Measurements from ENCODE around the gene CNTNAP2.
A peak's percentile ranks its signal among the peaks of the same experiment; 100 is the strongest.
"Not testable (repeated sequence)": the region's sequence is repeated elsewhere in the genome, so short reads cannot be mapped to it uniquely, and the experiment has no call there.

Gene CNTNAP2

DNA sequence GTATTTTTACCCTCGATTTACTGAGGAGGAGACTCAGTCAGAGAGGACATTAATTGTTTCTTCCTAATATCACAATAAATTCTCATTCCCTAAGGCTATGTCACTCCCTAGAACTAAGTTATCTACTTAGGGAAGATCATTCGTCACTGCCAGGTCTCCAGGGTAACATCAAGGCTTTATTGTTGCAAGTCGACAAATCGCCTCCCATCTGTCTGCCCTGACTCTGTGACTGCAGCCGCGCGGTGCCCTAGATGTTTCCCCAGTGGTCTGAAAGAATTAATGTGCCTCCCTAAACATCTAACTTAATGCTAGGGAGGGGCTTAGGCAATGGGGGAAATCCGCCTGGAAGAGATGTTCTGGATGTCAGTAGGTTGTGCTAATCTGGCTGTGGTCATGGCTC, 1915.2 kb downstream of the CNTNAP2 start:
- no peak for DNase-seq (ENCODE audit: low read depth)

DNA sequence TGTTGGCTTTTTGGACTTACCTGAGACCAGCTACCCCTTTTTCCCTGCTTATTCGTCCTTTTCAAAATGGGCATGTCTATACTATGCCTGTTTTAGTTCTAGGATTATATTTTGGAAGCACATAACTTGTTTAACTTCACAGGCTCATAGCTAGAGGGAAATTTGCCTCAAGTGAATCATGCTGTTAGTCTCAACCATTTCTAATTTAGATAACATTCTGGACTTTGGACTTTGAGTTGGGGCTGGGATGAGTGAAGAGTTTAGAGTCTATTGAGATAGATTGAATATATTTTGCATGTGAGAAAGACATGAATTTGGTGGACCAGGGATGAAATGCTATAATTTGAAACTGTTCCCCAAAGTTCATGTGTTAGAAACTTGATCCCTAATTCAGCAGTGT, 1919.3 kb downstream of the CNTNAP2 start:
- DNase-seq (ENCODE audit: low read depth): no peak

DNA sequence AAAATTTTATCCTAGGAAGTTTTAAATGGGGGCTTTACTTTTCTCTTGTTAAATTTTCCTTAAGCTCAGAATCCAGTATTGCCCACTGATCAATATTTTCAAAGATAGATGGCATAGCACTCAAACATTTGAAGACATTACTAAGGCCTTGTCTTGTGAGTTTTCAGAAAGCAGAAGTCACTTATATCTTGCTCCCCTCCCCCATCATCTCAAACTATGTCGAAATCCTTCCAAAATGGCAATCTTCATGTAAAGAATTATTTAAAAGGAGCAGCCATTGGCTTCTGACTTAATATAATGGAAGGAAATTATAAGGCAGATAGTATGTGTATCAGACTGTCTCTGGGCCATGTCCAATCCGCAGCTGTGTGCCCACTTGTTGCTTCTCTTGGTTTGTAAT, 1920.4 kb downstream of the CNTNAP2 start:
- DNase-seq (ENCODE audit: low read depth): no peak

DNA sequence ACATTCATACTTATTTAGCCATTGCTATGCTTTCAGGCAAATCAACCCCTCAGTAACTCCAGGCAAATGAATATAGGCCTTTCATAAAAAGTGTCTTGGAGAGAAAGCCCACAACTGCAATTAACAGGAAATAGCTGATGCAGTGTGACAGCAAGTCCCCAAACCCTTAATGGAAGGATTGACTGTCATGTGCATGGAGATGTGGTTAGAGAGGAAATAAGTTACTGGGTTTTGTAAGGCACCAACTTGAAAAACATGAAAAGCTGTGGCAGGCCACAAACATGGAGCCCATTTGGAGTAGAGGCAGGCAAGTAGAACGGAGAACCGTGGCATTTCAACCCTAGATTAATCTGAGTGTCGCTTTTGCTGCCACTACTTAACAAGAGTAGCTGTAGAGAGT, 1924.6 kb downstream of the CNTNAP2 start:
- no peak for DNase-seq (ENCODE audit: low read depth)

DNA sequence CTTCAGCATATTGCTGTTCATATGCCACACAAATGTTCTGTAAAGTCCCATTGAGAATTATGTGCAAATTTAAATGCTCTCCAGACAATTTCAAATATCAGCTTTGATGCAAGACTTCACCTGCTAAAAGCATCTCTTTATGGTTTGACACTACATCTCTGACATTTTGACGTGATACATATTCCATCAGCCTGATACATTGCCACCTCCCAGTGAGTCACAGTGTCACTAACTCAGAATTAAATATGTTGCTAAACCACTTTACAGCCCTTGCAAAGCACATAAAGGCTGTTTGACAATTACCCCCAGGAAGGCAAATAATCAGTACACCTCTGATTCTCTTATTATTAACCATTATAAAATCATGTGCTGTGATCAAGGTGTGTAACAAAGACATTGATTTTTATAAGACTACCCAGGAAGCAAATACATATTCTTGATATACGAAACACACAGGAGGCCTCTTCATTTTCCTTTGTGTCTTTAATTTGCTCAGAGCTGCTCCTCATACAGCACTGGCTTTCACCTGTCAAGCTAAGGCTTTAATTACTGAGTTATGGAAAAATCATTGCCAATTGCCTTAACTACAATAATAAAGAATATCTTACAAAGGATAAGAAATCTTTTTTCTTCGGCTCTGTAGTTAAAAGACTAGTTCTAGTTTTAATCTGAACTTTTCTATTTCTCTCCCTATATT, 1926.5 kb downstream of the CNTNAP2 start:
- no peak for DNase-seq (ENCODE audit: low read depth)

DNA sequence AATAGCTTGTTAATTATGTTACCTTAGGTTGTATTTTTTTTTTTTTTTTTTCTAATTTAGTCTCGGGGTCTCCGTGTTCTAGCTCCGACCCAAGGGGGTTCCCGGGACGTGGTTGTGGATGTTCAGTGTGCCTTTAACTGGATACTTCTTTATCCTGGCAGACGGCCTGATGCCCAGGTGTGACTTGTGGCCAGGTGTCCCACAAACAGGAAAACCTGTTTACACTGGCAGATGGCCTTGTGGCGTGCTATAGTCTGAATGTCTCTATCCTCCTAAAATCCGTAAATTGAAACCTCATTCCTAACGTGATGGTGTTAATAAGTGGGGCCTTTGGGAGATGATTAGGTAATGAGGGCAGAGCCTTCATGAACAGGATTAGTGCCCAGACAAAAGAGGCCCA, 1927.6 kb downstream of the CNTNAP2 start:
- DNase-seq (ENCODE audit: low read depth): no peak

DNA sequence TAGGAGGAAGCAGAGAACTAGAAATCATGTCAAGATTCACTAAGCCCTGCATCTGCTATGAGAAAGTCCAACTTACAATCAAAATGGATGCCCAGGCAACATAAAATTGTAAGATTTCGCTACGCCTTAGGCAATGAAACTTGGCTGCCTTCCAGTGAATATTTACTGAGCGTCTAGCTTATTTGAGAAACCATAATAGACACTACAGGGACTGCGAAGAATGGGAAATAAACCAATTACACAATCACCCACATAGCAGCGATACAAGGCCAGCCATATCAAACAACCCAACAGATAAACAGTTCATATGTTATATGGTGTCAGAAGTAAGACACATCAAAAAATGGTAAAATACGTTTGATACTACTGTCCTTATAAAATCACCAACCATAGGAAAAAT, 1928.9 kb downstream of the CNTNAP2 start:
- no peak for DNase-seq (ENCODE audit: low read depth)

DNA sequence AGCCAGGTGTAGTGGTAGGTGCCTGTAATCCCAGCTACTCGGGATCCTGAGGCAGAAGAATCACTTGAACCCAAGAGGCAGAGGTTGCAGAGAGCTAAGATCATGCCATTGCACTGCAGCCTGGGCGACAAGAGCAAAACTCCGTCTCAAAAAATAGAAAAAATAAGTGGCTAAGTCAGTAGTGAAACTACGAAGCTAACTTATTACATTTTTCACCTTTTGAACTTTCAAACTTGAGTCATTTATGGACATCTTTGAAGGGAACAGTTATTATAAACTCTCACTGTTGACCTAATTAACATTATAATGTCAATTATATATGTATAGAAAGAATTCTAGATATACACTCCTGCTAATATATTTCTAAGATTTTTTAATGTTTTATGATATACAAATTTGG, 1932.5 kb downstream of the CNTNAP2 start:
- no peak for DNase-seq (ENCODE audit: low read depth)

DNA sequence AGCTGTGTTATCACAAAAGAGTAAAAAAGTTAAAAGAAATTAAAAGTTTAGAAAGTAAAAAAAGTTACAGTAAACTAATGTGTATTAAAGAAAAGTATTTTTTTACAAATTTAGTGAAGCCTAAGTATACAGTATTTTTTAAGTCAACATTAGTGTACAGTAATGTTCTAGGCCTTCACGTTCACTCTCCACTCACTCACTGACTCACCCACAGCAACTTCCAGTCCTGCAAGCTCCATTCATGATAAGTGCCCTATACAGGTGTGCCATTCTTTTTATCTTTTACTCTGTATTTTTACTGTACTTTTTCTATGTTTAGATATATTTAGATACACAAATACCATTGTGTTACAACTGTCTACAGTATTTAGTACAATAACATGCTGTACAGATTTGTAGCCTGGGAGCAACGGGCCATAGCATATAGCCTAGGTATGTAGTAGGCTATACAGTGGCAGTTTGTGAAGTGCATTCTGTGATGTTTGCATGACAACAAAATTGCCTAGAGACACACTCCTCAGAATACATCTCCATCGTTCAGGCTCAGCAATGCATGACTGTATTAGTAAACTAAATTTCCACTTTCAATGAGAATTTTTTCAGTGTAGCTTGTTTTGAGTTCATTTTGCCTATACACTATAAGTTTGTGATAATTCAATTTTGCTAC, 1934.0 kb downstream of the CNTNAP2 start:
- DNase-seq (ENCODE audit: low read depth): no peak

DNA sequence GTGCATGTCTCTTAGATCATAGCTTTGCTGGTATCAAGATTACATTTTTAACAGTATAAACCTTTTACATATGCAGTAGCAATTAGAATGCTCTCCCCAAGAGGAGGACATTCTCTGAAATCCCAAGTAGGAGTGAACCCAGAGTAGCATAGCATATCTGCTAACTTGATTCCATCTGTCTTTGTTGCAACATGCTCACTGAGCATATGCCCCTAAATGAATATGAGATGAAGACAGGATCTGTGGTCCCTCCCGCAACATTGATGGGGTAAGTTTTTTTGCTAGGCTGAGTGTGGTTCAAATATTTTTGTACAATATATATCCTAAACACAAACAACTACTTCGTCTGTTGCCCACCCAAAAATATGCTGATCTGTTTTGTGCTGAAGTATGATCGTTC, 1939.8 kb downstream of the CNTNAP2 start:
- no peak for DNase-seq (ENCODE audit: low read depth)

DNA sequence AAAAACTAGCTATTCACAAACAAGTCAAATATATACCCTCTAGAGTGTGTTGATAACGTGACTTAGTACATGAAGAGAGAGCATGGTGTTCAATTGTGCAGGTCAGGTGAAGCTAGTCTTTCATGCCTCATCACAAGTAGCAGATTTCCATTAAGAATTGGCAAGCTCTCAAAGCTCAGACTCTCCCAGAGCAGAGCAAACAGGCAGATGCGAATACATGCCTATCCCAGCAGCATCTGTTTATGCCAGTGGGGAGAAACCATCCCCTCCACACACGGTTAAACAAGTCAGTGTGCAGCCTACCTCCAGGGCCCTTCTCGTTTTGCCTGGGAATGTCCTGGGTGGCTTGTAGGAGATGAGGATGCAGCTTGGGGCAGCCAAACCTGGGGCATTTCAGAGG, 1941.5 kb downstream of the CNTNAP2 start:
- no peak for DNase-seq (ENCODE audit: low read depth)

DNA sequence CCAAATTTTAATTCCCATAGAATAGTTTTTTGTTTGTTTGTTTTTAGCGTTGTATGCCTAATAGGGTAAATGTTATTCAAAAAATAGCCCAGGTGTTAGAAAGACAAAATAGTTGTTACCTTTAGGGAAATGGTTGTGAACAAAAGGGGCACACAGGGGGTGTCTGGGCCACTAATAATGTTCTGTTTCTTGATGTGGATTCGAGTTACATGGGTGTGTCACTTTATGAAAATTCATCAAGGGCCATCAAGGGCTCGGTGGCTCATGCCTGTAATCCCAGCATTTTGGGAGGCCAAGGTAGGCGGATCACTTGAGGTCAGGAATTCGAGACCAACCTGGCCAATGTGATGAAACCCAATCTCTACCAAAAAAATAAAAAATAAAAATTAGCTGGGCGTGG, 1942.2 kb downstream of the CNTNAP2 start:
- DNase-seq (ENCODE audit: low read depth): no peak

DNA sequence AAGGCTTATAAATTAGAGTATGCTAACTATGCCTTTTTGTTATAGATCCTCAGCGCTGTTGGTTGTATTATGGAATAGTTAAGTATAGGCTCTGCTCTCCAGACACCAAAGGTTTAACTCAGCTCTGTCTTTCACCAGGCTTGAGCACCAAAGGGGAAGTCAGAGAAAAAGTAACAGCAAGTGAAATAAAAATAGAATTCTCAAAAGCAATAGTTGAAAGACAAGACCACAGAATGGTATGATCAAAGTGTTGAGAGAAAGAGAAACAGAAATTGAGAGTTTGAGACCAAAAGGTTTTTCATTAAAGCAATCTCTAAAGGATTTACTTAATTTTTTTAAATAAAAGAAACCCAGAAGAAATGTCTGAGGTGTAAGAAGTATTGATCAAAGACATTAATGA, 1944.1 kb downstream of the CNTNAP2 start:
- no peak for DNase-seq (ENCODE audit: low read depth)

DNA sequence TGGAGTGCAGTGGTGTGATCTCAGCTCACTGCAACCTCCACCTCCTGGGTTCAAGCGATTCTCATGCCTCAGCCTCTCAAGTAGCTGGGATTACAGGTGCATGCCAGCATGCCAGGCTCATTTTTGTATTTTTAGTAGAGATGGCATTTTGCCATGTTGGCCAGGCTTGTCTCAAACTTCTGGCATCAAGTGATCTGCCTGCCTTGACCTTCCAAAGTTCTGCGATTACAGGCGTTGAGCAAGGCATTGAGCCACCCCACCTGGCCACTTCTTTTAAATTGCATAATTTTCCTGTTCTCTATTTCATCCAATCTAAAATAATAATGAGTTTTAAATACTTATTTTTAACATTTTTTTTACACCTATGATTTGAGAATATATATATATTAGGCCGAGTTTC, 1961.5 kb downstream of the CNTNAP2 start:
- not testable (repeated sequence) for DNase-seq (ENCODE audit: low read depth)

DNA sequence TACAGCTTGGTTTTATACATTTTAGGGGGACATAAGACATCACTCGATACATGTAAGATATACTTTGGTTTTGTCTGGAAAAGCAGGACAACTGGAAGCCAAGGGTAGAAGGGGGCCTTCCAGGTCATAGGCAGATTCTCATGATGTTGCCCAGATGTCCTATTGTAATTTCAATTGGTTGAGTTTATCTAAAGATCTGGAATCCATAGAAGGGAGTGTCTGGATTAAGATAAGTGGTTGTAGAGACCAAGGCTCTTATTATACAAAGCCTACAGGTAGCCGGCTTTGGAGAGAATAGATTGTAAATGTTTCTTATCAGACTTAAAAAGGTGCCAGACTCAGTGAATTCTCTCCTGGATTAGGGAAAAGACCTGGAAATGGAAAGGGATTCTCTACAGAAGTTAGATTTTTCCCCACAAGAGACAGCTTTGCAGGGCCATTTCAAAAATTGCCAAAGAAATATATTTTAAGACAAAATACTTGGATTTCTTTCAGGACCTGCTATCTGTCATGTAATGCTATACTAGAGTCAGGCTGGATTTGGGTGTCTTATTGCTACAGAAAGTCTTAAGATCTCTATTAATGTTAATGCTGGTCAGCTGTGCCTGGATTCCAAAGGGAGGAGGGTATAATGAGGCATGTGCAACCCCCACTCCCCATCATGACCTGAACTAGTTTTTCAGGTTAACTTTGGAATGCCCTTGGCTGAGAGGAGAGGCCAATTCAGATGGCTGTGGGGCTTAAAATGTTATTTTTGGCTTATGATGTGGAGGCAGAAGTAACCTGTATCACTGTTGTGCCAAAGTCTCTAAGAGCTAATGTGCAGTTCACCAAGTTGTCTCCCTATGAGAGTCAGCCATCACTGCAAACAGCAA, 1962.8 kb downstream of the CNTNAP2 start:
- DNase-seq (ENCODE audit: low read depth): no peak

DNA sequence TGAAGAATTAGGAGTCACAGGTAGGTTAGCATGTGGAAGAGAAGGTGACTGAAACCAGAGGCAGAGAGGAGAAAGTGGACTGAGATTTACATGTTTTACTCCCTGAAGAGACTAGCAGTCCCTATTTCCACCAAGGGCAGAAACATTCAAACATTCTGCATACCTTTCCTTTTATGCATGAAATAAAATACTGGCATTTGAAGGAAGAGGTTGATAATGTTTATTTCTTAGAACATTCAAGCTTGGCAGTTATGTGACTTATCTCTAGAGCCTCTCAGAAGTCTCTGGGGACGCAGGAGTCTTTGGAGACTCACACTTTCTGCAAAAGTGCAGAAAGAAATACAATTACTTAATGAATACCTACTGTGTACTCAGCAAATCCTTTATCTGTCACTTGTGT, 1966.8 kb downstream of the CNTNAP2 start:
- DNase-seq (ENCODE audit: low read depth): no peak

DNA sequence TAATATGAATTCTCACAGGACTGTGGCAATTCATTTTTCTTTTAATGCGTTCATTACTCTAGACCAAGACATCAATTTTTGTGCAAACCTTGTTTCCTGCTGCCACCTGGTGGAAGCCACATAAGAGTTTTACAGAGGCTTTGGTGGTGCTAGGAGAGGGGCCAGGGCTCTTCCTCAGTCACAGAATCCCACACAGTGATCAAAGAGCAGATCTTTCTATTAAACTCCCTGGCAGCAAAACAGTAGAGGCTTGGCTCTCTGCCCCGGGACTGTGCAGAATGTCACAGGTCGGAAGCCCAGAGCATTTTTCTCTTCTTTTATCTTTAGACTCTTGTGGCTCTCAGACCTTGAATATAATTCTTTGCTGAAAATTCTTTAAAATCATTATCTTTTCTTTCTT, 1967.5 kb downstream of the CNTNAP2 start:
- peak; percentile 15 for DNase-seq (ENCODE audit: low read depth)

DNA sequence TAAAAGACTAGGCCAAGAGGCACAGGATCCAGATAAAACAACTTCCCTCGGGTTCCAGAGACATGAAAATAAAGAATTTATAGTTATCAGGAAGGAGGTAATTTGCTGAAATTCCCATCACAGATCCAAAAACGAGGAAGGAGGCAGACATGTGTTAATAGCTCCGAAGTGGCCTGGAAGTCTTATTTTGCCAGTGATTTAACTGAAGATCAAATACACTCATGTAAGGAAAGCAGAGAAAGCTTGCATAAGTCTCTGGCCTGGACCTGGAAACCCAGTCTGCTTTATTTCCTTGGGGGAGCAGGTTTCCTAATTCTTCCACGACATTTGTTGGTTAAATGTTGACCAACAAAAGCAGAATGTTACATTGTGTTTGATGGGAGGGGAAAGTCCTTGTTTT, 1975.3 kb downstream of the CNTNAP2 start:
- DNase-seq (ENCODE audit: low read depth): no peak

DNA sequence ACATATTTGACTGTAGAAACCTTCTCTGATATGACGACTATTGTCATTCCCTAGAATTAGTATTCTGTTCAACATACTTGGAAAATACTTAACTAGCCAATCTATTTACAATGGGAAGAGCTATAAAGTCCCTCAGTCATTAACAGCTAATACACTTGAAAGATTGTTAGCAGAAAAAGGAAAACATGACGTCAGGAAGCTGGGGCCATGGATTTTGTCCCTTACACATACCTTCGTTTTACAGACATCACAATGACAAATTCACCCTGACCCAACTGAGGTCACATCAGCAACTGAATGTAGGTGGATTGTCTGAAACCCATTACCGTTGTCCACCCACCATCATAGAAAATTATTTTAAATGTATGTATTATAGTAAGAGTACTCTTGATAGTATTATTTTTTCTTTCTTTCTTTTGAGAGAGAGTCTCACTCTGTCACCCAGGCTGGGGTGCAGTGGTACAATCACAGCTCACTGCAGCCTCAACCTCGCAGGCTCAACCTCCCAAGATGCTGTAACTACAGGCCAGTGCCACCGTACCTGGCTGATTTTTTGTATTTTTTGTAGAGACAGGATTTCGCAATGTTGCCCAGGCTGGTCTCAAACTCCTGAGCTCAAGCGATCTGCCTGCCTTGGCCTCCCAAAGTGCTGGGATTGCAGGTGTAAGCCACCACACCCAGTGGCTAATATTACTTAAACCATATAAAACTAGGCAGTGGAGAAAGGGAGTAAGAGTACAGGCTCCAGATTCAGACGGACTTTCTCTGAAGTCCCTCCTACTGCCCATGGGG, 1977.0 kb downstream of the CNTNAP2 start:
- DNase-seq (ENCODE audit: low read depth): no peak

DNA sequence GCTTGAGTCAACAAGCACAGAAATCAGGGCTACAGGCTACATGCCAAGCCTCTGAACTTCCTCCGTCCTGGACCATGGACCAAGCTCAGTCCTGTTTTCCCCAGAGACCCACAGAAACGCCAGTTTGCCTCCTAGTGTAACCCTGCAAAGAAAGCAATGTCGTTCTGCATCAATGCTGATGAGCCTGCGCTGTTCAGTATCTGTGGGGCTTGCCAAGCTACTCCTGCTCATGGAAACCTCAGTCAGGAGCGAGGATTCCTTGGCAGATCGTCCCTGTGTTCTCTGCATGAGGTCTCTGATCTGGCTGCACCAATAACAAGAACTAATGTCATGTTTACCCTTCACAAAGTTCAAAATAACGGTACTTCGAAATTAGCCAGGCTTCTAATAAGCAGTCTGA, 1978.5 kb downstream of the CNTNAP2 start:
- no peak for DNase-seq (ENCODE audit: low read depth)

DNA sequence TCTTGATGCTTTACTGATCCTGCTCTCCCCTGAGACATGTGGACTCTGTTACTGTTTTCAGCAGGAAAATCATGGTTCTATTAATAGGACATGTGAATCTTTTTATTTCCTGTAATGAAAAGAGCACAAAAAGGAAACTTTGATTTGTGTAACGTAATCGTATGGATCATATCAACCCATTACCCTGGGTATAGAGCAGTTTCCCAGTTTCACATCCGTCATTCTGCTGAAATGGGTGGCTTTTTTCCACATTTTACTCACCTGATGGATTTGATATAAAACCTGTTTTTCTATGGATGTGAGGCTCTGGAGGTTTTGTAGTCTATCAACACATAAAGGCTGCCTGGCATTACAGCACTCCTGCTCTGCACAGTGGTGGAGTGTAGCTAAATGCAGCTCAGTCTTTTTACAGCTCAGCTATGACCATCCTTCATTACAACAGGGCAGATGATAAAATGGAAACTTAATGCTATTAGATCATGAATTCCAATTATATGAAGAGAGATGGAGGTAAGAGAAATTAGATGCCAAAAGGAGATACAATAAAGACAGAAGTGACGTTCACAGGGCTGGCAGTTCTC, 1987.6 kb downstream of the CNTNAP2 start:
- DNase-seq (ENCODE audit: low read depth): no peak

DNA sequence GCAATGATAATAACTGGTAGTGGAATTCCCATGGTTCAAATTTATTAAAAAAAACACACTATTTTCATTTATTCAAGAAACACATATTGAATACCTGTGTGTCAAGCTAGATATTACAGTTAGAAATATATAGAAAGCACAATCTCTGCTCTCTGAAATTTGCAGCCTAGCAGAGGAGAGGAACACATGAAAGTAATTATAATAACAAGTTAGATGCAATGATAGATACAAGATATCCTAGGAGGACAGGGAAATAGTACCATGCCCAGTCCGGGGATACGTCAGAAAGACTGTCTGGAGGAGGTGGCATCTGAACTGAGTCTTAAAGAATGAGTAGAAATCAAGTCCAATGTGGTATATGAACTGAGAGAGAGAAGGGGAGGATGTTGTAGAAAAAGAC, 1988.3 kb downstream of the CNTNAP2 start:
- no peak for DNase-seq (ENCODE audit: low read depth)

Data from EH (cell line).